ENCODE results near the gene CDYL.
"Not testable (repeated sequence)": the region's sequence is repeated elsewhere in the genome, so short reads cannot be mapped to it uniquely, and the experiment has no call there.

Gene CDYL

GRCh38 chr6:4848382-4849068, 72.3 kb downstream of the CDYL start:
- peak; percentile 58 for DNase-seq

- peak; percentile 65 for DNase-seq
Measured at GRCh38 chr6:4849226-4850022, 73.2 kb downstream of the CDYL start.

- DNase-seq, result no peak
Measured at GRCh38 chr6:4851035-4851434, 74.8 kb downstream of the CDYL start.

GRCh38 chr6:4852186-4852585, 76.0 kb downstream of the CDYL start:
- DNase-seq, result not testable (repeated sequence)

- DNase-seq, result no peak
Measured at GRCh38 chr6:4852938-4853337, 76.7 kb downstream of the CDYL start.

GRCh38 chr6:4853349-4853748, 77.1 kb downstream of the CDYL start:
- no peak for DNase-seq

- DNase-seq, result peak; percentile 26
Measured at GRCh38 chr6:4853782-4854511, 77.7 kb downstream of the CDYL start.

- peak; percentile 31 for DNase-seq
Measured at GRCh38 chr6:4856785-4857184, 80.6 kb downstream of the CDYL start.

- DNase-seq, result no peak
Measured at GRCh38 chr6:4858194-4859015, 82.2 kb downstream of the CDYL start.

GRCh38 chr6:4860387-4860786, 84.2 kb downstream of the CDYL start:
- DNase-seq, result no peak

- DNase-seq, result peak; percentile 10
Measured at GRCh38 chr6:4861564-4861963, 85.4 kb downstream of the CDYL start.

GRCh38 chr6:4864519-4864918, 88.3 kb downstream of the CDYL start:
- DNase-seq, result peak; percentile 55

GRCh38 chr6:4865006-4865405, 88.8 kb downstream of the CDYL start:
- DNase-seq, result not testable (repeated sequence)

GRCh38 chr6:4870821-4871494, 94.8 kb downstream of the CDYL start:
- DNase-seq, result no peak

- no peak for DNase-seq
Measured at GRCh38 chr6:4871825-4872224, 95.6 kb downstream of the CDYL start.

GRCh38 chr6:4872841-4873240, 96.6 kb downstream of the CDYL start:
- DNase-seq, result no peak

- DNase-seq, result no peak
Measured at GRCh38 chr6:4873928-4874327, 97.7 kb downstream of the CDYL start.

- no peak for DNase-seq
Measured at GRCh38 chr6:4879741-4880275, 103.6 kb downstream of the CDYL start.

GRCh38 chr6:4880363-4880762, 104.2 kb downstream of the CDYL start:
- no peak for DNase-seq

GRCh38 chr6:4883298-4883697, 107.1 kb downstream of the CDYL start:
- no peak for DNase-seq

GRCh38 chr6:4884646-4885340, 108.6 kb downstream of the CDYL start:
- DNase-seq, result no peak

All from hematopoietic multipotent progenitor cell treated with erythropoietin and hydrocortisone succinate and interleukin-3 and kit ligand, for 4 days (in vitro differentiated cells).